ENCODE data around the gene PIP5K1B.

Gene PIP5K1B

DNA sequence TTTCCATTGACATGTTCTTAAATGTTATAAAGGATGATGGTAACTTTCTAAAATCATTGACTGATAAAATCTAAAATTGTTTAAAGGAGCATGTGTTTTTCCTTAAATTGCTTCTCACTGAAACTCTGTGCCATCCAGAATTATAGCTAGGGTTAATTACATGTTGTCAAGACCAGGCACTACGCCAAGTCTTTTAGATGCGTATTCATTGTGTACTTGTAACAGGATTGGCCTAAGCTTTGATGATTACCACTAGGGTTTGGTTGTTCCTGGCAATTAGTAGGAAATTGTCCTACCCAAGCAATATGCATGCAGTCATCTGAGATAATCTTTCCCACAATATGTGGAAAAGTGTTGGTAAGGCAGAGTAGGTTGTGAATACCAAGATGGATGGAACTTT is 265.1 kb downstream of the PIP5K1B start:
- in situ Hi-C loops (cut with HindIII; ENCODE audit: low sequenced_read_pairs), result no loop called here
- TF ChIP-seq, protein P1, sequence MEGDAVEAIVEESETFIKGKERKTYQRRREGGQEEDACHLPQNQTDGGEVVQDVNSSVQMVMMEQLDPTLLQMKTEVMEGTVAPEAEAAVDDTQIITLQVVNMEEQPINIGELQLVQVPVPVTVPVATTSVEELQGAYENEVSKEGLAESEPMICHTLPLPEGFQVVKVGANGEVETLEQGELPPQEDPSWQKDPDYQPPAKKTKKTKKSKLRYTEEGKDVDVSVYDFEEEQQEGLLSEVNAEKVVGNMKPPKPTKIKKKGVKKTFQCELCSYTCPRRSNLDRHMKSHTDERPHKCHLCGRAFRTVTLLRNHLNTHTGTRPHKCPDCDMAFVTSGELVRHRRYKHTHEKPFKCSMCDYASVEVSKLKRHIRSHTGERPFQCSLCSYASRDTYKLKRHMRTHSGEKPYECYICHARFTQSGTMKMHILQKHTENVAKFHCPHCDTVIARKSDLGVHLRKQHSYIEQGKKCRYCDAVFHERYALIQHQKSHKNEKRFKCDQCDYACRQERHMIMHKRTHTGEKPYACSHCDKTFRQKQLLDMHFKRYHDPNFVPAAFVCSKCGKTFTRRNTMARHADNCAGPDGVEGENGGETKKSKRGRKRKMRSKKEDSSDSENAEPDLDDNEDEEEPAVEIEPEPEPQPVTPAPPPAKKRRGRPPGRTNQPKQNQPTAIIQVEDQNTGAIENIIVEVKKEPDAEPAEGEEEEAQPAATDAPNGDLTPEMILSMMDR (IDR thresholded peaks at IDR 0.05; ENCODE audit: low read depth, low read length), result no peak
- DNase-seq (ENCODE audit: low read depth, low spot score), result no peak
- no peak overlapping the region for H3K4me3 ChIP-seq (ENCODE audit: low read depth, low read length)

DNA sequence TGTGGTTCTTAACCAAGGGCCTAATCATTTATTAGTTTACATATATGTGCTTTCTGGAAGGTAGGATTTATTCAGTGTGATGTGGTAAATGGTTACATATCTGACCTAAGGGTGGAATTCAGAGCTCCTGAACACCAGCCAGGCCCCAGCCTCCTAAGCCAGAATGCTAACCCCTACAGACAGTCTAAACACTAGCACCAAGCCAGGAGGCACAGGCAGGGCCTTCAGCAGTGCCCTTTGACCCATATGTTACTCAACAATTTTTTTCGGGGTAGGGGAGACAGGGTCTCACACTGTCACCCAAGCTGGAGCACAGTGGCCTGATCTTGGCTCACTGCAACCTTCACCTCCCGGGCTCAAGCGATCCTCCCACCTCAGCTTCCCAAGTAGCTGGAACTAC is 268.6 kb downstream of the PIP5K1B start:
- in situ Hi-C loops (cut with HindIII; ENCODE audit: low sequenced_read_pairs), result no loop called here
- DNase-seq (ENCODE audit: low read depth, low spot score), result no peak
- H3K4me3 ChIP-seq (ENCODE audit: low read depth, low read length), result no peak overlapping the region
- TF ChIP-seq, protein P1 (IDR thresholded peaks at IDR 0.05; ENCODE audit: low read depth, low read length), result no peak

DNA sequence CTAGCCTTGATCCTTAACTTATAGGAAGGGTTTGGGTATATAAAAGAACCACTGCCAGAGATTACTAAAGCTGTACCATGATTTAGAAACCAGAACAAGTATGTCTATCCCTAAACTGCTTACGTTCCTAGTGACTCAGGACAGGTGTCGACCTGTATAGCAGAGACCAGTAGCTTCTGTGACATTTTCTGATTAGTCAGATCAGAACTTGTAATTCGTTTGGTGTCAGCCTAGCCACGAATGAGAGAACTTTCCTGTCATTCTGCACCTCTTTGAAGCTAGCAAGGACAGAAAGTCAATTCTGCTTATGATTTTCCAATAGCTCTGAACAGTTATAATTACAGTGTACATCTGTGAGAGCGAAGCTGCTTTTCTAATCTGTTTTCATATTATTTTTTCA is 269.4 kb downstream of the PIP5K1B start:
- TF ChIP-seq, protein P1 (IDR thresholded peaks at IDR 0.05; ENCODE audit: low read depth, low read length), result no peak
- H3K4me3 ChIP-seq (ENCODE audit: low read depth, low read length), result no peak overlapping the region
- in situ Hi-C loops (cut with HindIII; ENCODE audit: low sequenced_read_pairs), result no loop called here
- DNase-seq (ENCODE audit: low read depth, low spot score), result no peak

DNA sequence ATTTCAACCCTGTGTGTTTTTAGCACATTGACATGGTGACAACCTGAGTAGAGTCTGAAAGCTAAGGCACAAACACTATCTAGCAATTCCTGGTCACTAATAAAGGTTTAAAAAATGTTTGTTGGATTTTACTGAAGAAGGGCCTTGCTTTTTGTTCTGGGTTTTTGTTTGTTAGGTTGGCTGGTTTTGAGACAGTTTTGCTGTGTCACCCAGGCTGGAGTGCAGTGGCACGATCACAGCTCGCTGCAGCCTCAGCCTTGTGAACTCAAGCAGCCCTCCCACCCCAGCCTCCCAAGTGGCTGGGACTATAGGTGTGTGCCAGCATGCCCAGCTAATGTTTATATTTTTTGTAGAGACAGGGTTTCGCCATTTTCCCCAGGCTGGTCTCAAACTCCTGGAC is 269.9 kb downstream of the PIP5K1B start:
- TF ChIP-seq, protein P1 (IDR thresholded peaks at IDR 0.05; ENCODE audit: low read depth, low read length), result no peak
- no peak overlapping the region for H3K4me3 ChIP-seq (ENCODE audit: low read depth, low read length)
- DNase-seq (ENCODE audit: low read depth, low spot score), result no peak
- in situ Hi-C loops (cut with HindIII; ENCODE audit: low sequenced_read_pairs), result no loop called here

DNA sequence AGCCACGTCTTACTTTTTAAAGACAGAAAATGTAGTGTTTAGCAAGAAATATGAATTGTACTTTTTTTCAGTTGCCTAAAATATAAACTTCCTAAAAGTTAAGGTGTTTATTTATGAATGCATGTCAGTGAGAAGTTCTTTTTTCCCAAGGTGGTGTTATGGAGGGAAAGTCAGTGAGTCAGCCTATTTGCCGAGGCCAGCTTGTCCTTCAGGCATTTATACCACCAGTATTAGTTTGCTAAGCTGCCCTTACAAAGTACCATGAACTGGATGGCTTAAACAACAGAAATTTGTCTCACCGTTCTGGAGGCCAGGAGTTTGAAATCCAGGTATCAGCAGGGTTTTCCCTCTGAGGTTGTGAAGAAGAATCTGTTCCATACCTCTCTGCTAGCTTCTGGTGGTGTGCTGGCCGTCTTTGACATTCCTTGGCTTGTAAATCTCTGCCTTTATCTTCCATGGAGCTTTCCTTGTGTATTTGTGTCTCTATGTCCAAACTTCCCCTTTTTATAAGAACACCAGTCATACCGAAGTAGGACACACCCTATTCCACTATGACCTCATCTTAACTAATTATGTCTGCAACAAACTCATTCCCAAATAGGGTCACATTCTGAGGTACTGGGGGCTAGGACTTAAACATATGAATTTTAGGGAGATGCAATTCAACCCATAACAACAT is 270.5 kb downstream of the PIP5K1B start:
- no peak overlapping the region for H3K4me3 ChIP-seq (ENCODE audit: low read depth, low read length)
- TF ChIP-seq, protein P1 (IDR thresholded peaks at IDR 0.05; ENCODE audit: low read depth, low read length), result no peak
- DNase-seq (ENCODE audit: low read depth, low spot score), result no peak
- in situ Hi-C loops (cut with HindIII; ENCODE audit: low sequenced_read_pairs), result no loop called here

DNA sequence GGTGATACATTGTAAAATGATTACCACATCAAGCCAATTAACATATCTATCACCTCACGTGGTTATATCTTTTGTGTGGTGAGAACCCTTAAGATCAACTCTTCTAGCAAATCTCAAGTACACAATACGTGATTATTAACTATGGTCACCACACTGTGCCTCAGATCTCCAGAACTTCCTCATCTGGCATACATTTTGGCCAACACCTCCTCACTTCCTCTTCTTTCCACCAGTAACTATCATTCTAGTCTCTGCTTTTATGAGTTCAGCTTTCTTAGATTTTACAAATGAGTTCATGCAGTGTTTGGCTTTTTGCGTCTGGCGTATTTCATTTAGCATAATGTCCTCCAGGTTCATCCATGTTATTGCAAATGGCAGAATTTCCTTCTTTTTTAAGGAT is 273.0 kb downstream of the PIP5K1B start:
- no peak for DNase-seq (ENCODE audit: low read depth, low spot score)
- TF ChIP-seq, protein P1 (IDR thresholded peaks at IDR 0.05; ENCODE audit: low read depth, low read length), result no peak
- in situ Hi-C loops (cut with HindIII; ENCODE audit: low sequenced_read_pairs), result no loop called here
- H3K4me3 ChIP-seq (ENCODE audit: low read depth, low read length), result no peak overlapping the region

Measured in astrocyte of the spinal cord (primary cell).